ENCODE measurements around the gene C11orf21.

The C11orf21 gene

GRCh38 chr11:2256293-2256913, 45.3 kb downstream of the C11orf21 start:
- no peak for DNase-seq (ENCODE audit: low read depth, low spot score)
- no peak for TF ChIP-seq CTCF (IDR thresholded peaks at IDR 0.05; ENCODE audit: low read depth, low read length)

GRCh38 chr11:2252018-2252417, 49.7 kb downstream of the C11orf21 start:
- TF ChIP-seq CTCF (IDR thresholded peaks at IDR 0.05; ENCODE audit: low read depth, low read length), result no peak
- DNase-seq (ENCODE audit: low read depth, low spot score), result no peak
- in situ Hi-C loops (cut with HindIII; ENCODE audit: low sequenced_read_pairs), result no loop called here
- no peak overlapping the region for H3K4me3 ChIP-seq (ENCODE audit: low read depth, low read length)

More at GRCh38 chr11:2256293-2256913, 45.3 kb downstream of the C11orf21 start:
- in situ Hi-C loops (cut with HindIII; ENCODE audit: low sequenced_read_pairs), result no loop called here
- no peak overlapping the region for H3K4me3 ChIP-seq (ENCODE audit: low read depth, low read length)

GRCh38 chr11:2251138-2251537, 50.6 kb downstream of the C11orf21 start:
- no peak overlapping the region for H3K4me3 ChIP-seq (ENCODE audit: low read depth, low read length)
- no peak for DNase-seq (ENCODE audit: low read depth, low spot score)
- in situ Hi-C loops (cut with HindIII; ENCODE audit: low sequenced_read_pairs), result no loop called here
- TF ChIP-seq CTCF (IDR thresholded peaks at IDR 0.05; ENCODE audit: low read depth, low read length), result no peak

- in situ Hi-C loops (cut with HindIII; ENCODE audit: low sequenced_read_pairs), result no loop called here
- TF ChIP-seq CTCF (IDR thresholded peaks at IDR 0.05; ENCODE audit: low read depth, low read length), result no peak
- no peak overlapping the region for H3K4me3 ChIP-seq (ENCODE audit: low read depth, low read length)
- no peak for DNase-seq (ENCODE audit: low read depth, low spot score)
Observed at GRCh38 chr11:2250485-2250884, 51.2 kb downstream of the C11orf21 start.

- in situ Hi-C loops (cut with HindIII; ENCODE audit: low sequenced_read_pairs), result no loop called here
- DNase-seq (ENCODE audit: low read depth, low spot score), result no peak
- no peak overlapping the region for H3K4me3 ChIP-seq (ENCODE audit: low read depth, low read length)
- no peak for TF ChIP-seq CTCF (IDR thresholded peaks at IDR 0.05; ENCODE audit: low read depth, low read length)
Observed at GRCh38 chr11:2250041-2250440, 51.7 kb downstream of the C11orf21 start.

GRCh38 chr11:2249189-2249916, 52.4 kb downstream of the C11orf21 start:
- DNase-seq (ENCODE audit: low read depth, low spot score), result no peak
- H3K4me3 ChIP-seq (ENCODE audit: low read depth, low read length), result no peak overlapping the region
- TF ChIP-seq CTCF (IDR thresholded peaks at IDR 0.05; ENCODE audit: low read depth, low read length), result no peak
- in situ Hi-C loops (cut with HindIII; ENCODE audit: low sequenced_read_pairs), result no loop called here
